Stomach (tissue), 4 donors: ENCODE measurements around the gene CTIF.

Experiments
- EP300 ChIP-seq: sonication (generic); formaldehyde crosslinking; IDR thresholded peaks from one replicate; pipeline ENCODE4 v1.6.1; 2017; ENCODE audit warnings: antibody characterized with exemption
- POLR2A ChIP-seq, 4 donors: fragments of 450-650 bp; IDR thresholded peaks; one replicate each; pipeline ENCODE4 v1.6.1; 2016; ENCODE audit warnings: antibody characterized with exemption in 4 of 4, control low read depth in 2 of 4, mild to moderate bottlenecking in 1 of 4, moderate library complexity in 1 of 4
- TF ChIP-seq, protein P1 (sequence below), 7 experiments: fragments of 450-650 bp in 4 of 7; fragments of 200-600 bp in 3 of 7; sonication (generic) in 3 of 7; IDR thresholded peaks; one replicate each; pipeline ENCODE4 v1.5.1; 2016 to 2019; ENCODE audit warnings: antibody characterized with exemption in 7 of 7, control low read depth in 2 of 7, mild to moderate bottlenecking in 1 of 7

DNA sequence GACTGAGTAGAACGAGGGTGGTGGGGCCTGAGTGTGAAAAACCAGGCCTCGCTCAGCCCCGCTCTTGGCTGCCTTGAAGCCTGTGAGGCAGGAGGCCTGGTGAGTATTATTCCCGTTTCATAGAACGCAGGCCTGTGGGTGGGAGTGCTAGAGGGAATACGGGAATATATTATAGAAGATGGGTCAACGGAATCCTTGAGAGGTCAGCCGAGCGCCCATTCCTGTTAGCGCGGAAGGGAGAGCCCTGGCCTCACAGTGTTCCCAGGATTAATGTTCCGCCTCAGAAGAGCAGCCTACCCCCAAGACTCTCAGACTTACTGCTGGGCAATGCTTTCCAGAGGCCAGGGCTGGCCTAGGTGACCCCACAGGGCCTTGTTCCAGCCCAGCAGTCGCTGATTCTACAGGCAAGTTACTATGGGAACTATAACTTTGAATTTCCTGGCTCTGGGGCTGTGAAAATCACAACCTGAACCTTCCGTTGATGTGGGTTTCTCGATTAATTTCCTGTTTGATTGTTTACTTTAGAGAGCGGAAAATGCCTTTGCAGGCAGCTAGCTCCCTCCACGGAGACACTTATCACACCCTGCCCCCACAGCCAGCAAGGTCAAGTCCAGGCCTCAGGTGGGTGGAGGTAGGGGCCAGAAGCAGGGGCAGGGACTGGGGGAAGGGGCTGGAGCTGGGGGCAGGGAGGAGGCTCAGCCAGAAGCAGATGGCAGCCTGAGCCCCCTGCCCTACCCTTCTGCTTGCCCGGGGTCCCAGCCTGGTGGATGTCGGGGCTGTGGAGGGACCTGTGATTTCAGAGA lies 303.6 kb downstream of the CTIF start:
- TF ChIP-seq, protein P1, sequence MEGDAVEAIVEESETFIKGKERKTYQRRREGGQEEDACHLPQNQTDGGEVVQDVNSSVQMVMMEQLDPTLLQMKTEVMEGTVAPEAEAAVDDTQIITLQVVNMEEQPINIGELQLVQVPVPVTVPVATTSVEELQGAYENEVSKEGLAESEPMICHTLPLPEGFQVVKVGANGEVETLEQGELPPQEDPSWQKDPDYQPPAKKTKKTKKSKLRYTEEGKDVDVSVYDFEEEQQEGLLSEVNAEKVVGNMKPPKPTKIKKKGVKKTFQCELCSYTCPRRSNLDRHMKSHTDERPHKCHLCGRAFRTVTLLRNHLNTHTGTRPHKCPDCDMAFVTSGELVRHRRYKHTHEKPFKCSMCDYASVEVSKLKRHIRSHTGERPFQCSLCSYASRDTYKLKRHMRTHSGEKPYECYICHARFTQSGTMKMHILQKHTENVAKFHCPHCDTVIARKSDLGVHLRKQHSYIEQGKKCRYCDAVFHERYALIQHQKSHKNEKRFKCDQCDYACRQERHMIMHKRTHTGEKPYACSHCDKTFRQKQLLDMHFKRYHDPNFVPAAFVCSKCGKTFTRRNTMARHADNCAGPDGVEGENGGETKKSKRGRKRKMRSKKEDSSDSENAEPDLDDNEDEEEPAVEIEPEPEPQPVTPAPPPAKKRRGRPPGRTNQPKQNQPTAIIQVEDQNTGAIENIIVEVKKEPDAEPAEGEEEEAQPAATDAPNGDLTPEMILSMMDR (IDR thresholded peaks at IDR 0.05): no peak
- no peak for TF ChIP-seq EP300
- no peak for TF ChIP-seq POLR2A (IDR thresholded peaks at IDR 0.05)
